HUDEP-2 (cell line): ENCODE measurements around the gene OTP.
"Not testable (repeated sequence)": the region's sequence is repeated elsewhere in the genome, so short reads cannot be mapped to it uniquely, and the experiment has no call there.

Experiments used
- DNase-seq, 76 experiments: peaks; one replicate each; lab custom pipeline; 2025; ENCODE audit not compliant: unreplicated experiment in 76 of 76; lab: John Stamatoyannopoulos, UW

OTP gene

GRCh38 chr5:77616920-77617319 lies 21.6 kb downstream of the OTP start:
- DNase-seq, result no peak

- DNase-seq, result not testable (repeated sequence)
Measured at GRCh38 chr5:77608927-77609326, 29.6 kb downstream of the OTP start.

- peak in 11 of 76 experiments; percentile 2 to 45 (median 22) for DNase-seq
Measured at GRCh38 chr5:77607324-77607723, 31.2 kb downstream of the OTP start.

- DNase-seq, result no peak
Measured at GRCh38 chr5:77606279-77606678, 32.2 kb downstream of the OTP start.

GRCh38 chr5:77599679-77600078 lies 38.8 kb downstream of the OTP start:
- peak in 5 of 76 experiments; percentile 1 to 35 (median 11) for DNase-seq

- no peak for DNase-seq
Measured at GRCh38 chr5:77590347-77590746, 48.2 kb downstream of the OTP start.

- DNase-seq, result no peak
Measured at GRCh38 chr5:77588175-77588574, 50.3 kb downstream of the OTP start.

- DNase-seq, result no peak
Measured at GRCh38 chr5:77586101-77586500, 52.4 kb downstream of the OTP start.

GRCh38 chr5:77582143-77582542 lies 56.4 kb downstream of the OTP start:
- DNase-seq, result not testable (repeated sequence)
